Adrenal gland (tissue), 12 donors: ENCODE data around the gene LRP1. TPM values are rescaled to one million over a fixed set of nuclear protein-coding genes. Genes with fewer than 3 reads are reported as not detected.
A peak's percentile ranks its signal among the peaks of the same experiment; 100 is the strongest.

ENCODE experiments used
- DNase-seq, 7 donors: peaks; one replicate each; pipeline ENCODE4 v3.0.0-alpha.2; 2019 to 2020
- H3K27ac ChIP-seq, 5 donors: fragments of 200-600 bp; sonication (generic) in 4 of 5; 1 replicate in 3 of 5; 2 replicates in 2 of 5; pipeline versions ENCODE4 v1.5.1 to v1.8.0; 2016 to 2020; ENCODE audit warnings: mild to moderate bottlenecking in 1 of 5
- H3K27me3 ChIP-seq: fragments of 200-600 bp; 2 replicates; pipeline ENCODE4 v1.8.0; 2021
- H3K36me3 ChIP-seq, 2 donors: fragments of 200-600 bp; replicated peaks in 1 of 2; 1 replicate in 1 of 2; 2 replicates in 1 of 2; pipeline versions ENCODE4 v1.5.1 to v1.8.0; 2018 to 2022
- H3K4me1 ChIP-seq, 2 donors: fragments of 200-600 bp; replicated peaks in 1 of 2; 1 replicate in 1 of 2; 2 replicates in 1 of 2; pipeline versions ENCODE4 v1.5.1 to v1.8.0; 2018 to 2021
- H3K4me3 ChIP-seq, 4 donors: fragments of 200-600 bp; sonication (generic) in 3 of 4; one replicate each; pipeline ENCODE4 v1.5.1; 2016 to 2018
- H3K9me3 ChIP-seq, 3 donors: fragments of 200-600 bp; sonication (generic) in 1 of 3; replicated peaks in 1 of 3; 1 replicate in 2 of 3; 2 replicates in 1 of 3; pipeline versions ENCODE4 v1.5.1 to v1.8.0; 2016 to 2021
- POLR2A ChIP-seq, 2 donors: fragments of 450-650 bp; IDR thresholded peaks; one replicate each; pipeline ENCODE4 v1.6.1; 2017; ENCODE audit warnings: antibody characterized with exemption in 2 of 2, mild to moderate bottlenecking in 2 of 2, moderate library complexity in 1 of 2
- WGBS, 4 donors: extraction: QIAGEN DNeasy Blood & Tissue Kit in 2 of 4; methylation state at CpG; one replicate each; pipeline versions ENCODE4 v1.1.5 to v1.1.7; 2013 to 2017; 5-methylcytosine and 5-hydroxymethylcytosine counted together
- intact Hi-C, 2 donors: fragments of 100-400 bp; cut with DNase I; formaldehyde crosslinking; loops; one replicate each; pipeline versions ENCODE4 v1.14.1 to v1.15.0; 2022 to 2023
- polyA plus RNA-seq, 3 donors: library from polyadenylated mRNA; stranded (reverse); fragments of 200-250 nt in 2 of 3; fragments of 350-450 nt in 1 of 3; fragmentation: Illumina TruSeq in 1 of 3; extraction: RNeasy Lipid Tissue Mini Kit (QIAGEN cat#74804) in 1 of 3; gene quantifications; one replicate each; pipeline ENCODE4 v1.2.3, GENCODE V29; 2013 to 2014
- total RNA-seq, 9 donors: library from RNA; depleted of rRNA in 4 of 9; stranded (reverse); fragments of >200 nt in 4 of 9; fragments of 120-200 nt in 1 of 9; fragmentation: NEBNext Ultra II Directional in 1 of 9; extraction: Animal tissue kit (Norgen Biotek cat#: 25700) in 1 of 9; gene quantifications; one replicate each; pipeline versions ENCODE4 v1.1.0 to v1.2.4, GENCODE V29; 2013 to 2023
- TF ChIP-seq, protein P1 (sequence below), 6 experiments: fragments of 450-650 bp in 4 of 6; fragments of 200-600 bp in 2 of 6; sonication (generic) in 1 of 6; IDR thresholded peaks; 1 replicate in 5 of 6; 2 replicates in 1 of 6; pipeline versions ENCODE4 v1.5.1 to v1.8.0; 2016 to 2021; ENCODE audit warnings: antibody characterized with exemption in 6 of 6, mild to moderate bottlenecking in 2 of 6, moderate library complexity in 1 of 6
- donor health status: healthy with polysubstance abuse.
- donor health status: Bipolar disorder and iron deficiency.
- donor health status: DM: yes; HTN: yes; CAD: no.
- donor health status: DM: no; HTN: no; CAD: no.
- donor health status: DM: no; HTN: no; CAD: no.
- donor health status: DM: yes; HTN: yes; CAD: no.

The LRP1 gene
- total and polyA plus RNA-seq, 12 donors = 18.4 to 307 (median 138) TPM

DNA sequence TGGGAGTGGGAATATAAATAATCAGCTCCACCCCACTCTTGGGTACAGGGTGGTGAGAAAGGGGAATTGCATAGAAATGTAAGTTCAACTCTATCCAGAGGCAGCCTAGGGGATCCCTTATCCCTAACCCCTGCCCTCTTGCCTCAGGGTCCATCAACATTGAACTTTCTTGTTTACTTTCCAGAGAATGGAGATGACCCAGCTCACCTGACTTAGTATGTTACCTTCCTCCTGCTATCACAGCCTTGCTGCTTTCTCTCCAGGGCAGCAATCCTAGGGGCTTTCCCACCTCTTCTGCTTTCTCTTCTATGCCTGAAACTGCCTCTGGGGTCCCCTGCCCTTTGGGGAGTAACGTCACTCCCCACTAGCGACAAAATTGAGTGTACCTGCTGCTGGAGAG, 2.7 kb downstream of the LRP1 start:
- Histone ChIP-seq H3K27ac (peak overlapping the region in 2 of 5 donors; percentile 95 to 97), H3K4me1 (peaks cover 4 to 63% of the 10 kb centered on the region in 2 donors), H3K9me3 (no peaks in the 10 kb centered on the region), H3K4me3 (peak overlapping the region in 1 of 4 donors; percentile 84), H3K36me3 (no peaks in the 10 kb centered on the region), H3K27me3 (no peaks in the 10 kb centered on the region)
- DNase-seq = no peak
- WGBS, 4 donors = 71 to 88% (median 78%) methylated on average over 2 of the region's 2 CpGs
- intact Hi-C loops = loop anchor here in 1 of 2 donors (5.0 kb wide), 1 partner anchor 46 kb away; no protein-coding TSS in a partner anchor
- TF ChIP-seq, protein P1, sequence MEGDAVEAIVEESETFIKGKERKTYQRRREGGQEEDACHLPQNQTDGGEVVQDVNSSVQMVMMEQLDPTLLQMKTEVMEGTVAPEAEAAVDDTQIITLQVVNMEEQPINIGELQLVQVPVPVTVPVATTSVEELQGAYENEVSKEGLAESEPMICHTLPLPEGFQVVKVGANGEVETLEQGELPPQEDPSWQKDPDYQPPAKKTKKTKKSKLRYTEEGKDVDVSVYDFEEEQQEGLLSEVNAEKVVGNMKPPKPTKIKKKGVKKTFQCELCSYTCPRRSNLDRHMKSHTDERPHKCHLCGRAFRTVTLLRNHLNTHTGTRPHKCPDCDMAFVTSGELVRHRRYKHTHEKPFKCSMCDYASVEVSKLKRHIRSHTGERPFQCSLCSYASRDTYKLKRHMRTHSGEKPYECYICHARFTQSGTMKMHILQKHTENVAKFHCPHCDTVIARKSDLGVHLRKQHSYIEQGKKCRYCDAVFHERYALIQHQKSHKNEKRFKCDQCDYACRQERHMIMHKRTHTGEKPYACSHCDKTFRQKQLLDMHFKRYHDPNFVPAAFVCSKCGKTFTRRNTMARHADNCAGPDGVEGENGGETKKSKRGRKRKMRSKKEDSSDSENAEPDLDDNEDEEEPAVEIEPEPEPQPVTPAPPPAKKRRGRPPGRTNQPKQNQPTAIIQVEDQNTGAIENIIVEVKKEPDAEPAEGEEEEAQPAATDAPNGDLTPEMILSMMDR (IDR thresholded peaks at IDR 0.05) = no peak
- TF ChIP-seq POLR2A (IDR thresholded peaks at IDR 0.05) = no peak

DNA sequence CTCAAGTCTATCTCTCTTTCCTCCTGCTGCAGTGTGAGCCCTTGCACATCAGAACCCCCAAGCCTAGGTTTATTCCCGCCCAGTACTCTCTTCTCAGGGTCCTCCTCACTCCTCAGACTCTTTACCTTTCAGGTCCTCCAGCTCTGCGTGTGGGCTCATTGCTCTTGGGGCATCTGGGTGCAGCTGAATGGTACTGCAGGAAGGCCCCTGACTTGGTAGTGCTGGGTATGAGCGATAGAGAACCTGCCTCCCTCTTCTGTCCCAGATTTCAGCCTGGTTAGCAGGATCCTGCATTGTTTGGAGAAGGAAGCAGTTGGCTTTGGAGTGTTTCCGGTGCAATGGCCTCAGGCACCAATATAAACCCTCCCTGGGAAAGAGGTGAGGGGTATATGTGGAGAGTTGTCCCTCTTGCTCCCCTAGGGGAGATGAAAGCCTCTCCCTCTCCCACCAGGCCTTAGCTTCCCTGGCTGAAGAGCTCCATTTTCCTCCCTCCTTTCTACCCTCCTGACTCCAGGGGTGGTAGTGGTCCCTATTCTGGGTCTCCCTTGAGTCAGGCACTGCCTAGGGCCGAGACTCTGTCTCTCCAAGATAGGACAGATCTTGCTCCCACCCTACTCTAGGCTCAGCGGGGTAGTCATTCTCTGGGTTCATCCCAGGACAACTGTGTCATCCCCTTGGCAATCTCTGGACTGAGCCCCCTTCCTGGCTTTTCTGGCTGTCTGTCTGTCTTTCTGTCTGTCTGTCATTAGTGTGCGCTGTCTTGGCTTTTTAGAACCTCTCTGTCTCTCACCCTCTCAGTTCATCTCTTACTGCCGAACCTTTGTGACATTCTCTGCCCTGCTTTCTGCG, 3.8 kb downstream of the LRP1 start:
- TF ChIP-seq, protein P1 (IDR thresholded peaks at IDR 0.05) = no peak
- TF ChIP-seq POLR2A (IDR thresholded peaks at IDR 0.05) = no peak
- Histone ChIP-seq H3K27me3 (no peaks in the 10 kb centered on the region), H3K4me1 (peaks cover under 1 to 65% of the 10 kb centered on the region in 2 donors), H3K27ac (peak overlapping the region in 3 of 5 donors; percentile 9 to 83 (median 52)), H3K9me3 (no peaks in the 10 kb centered on the region), H3K36me3 (no peaks in the 10 kb centered on the region), H3K4me3 (peak overlapping the region in 1 of 4 donors; percentile 84)
- DNase-seq = no peak
- 57 to 68% (median 60%) methylated on average over 8 to 9 of the region's 9 CpGs for WGBS, 4 donors
- intact Hi-C loops = loop anchor here in 1 of 2 donors (5.0 kb wide), 1 partner anchor 45 kb away; no protein-coding TSS in a partner anchor

DNA sequence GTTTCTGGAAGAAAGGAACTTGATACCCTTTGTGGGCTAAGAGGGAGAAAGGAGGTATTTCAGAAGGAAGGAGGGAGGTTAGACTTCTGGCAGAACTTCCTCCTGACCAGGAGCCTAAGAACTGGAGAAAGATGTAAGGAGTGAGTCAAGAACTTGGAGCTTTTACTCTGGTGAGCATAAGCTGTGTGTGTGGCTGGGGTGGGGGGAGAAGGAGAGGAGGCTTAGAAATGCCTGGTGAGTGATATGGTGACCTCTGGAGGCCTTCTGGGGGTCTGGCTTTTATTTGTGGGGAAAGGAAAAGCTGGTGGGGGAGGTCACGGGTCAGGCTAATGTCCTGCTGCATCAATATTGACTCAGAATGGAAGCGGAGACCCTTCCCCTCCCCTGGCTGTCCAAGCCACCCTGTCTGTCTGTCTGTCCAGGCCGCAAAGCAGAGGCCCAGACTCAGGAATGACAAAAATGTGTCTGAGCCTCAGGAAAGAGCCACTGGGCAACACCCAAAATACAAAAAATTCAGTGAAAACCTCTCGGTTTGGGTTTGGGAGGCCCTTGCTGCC, 4.8 kb downstream of the LRP1 start:
- H3K9me3 ChIP-seq = no peaks in the 10 kb centered on the region
- H3K27ac ChIP-seq = peak overlapping the region in 4 of 5 donors; percentile 9 to 83 (median 35)
- WGBS, 4 donors = 69 to 75% (median 73%) methylated on average over 3 to 4 of the region's 4 CpGs
- DNase-seq = no peak
- peak overlapping the region in 1 of 4 donors; percentile 84 for H3K4me3 ChIP-seq
- no peaks in the 10 kb centered on the region for H3K36me3 ChIP-seq
- no peak for TF ChIP-seq POLR2A (IDR thresholded peaks at IDR 0.05)
- TF ChIP-seq, protein P1 (IDR thresholded peaks at IDR 0.05) = no peak
- H3K27me3 ChIP-seq = no peaks in the 10 kb centered on the region
- H3K4me1 ChIP-seq = peaks cover 0 to 73% of the 10 kb centered on the region in 2 donors
- intact Hi-C loops = loop anchor here in 1 of 2 donors (5.0 kb wide), 1 partner anchor 44 kb away; no protein-coding TSS in a partner anchor

DNA sequence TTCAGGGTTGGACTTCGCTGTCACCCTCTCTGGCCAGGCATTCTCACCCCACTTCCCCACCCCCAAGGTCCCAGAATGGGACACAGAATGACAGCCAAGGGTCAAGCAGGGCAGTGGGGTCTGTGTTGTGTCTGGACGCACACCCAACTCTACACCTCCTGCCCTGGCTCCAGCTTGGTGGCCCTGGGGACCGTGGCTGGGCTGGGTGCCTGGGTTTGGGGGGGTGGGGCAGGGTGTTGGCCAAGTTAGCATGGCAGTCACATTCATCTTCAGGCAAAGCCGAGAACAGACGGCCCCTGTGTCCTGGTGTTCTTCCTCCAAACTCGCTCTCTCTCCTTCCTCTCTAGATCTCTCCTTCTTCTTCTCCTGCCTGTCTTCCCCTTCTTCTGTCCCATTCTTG, 5.6 kb downstream of the LRP1 start:
- 41 to 59% (median 52%) methylated on average over 4 to 6 of the region's 6 CpGs for WGBS, 4 donors
- Histone ChIP-seq H3K4me1 (peaks cover 0 to 77% of the 10 kb centered on the region in 2 donors), H3K27ac (peak overlapping the region in 2 of 5 donors; percentile 57 to 83), H3K36me3 (no peaks in the 10 kb centered on the region), H3K4me3 (peak overlapping the region in 1 of 4 donors; percentile 11), H3K27me3 (no peaks in the 10 kb centered on the region), H3K9me3 (no peaks in the 10 kb centered on the region)
- no peak for DNase-seq
- TF ChIP-seq, protein P1 (IDR thresholded peaks at IDR 0.05) = no peak
- no peak for TF ChIP-seq POLR2A (IDR thresholded peaks at IDR 0.05)
- intact Hi-C loops = loop anchor here in 1 of 2 donors (5.0 kb wide), 1 partner anchor 43 kb away; no protein-coding TSS in a partner anchor
